COLO668 (cell line): Measurements from ENCODE around the gene PLEKHG3.
"Not testable (repeated sequence)": the region's sequence is repeated elsewhere in the genome, so short reads cannot be mapped to it uniquely, and the experiment has no call there.

Experiments
- DNase-seq: peaks from one replicate; lab custom pipeline; 2025; ENCODE audit not compliant: unreplicated experiment; lab: John Stamatoyannopoulos, UW

Gene PLEKHG3

GRCh38 chr14:64704143-64704742 is at the start of gene PLEKHG3:
Gene PLEKHG3 (plus strand): TSS chr14:64704424. CDS start chr14:64727632, 23,208 bp downstream.
- DNase-seq, result peak; percentile 96

- DNase-seq, result no peak
Observed at GRCh38 chr14:64654901-64655300, 49.3 kb upstream of the PLEKHG3 start.

GRCh38 chr14:64656986-64657385 is 47.2 kb upstream of the PLEKHG3 start:
- no peak for DNase-seq

GRCh38 chr14:64658201-64658600 is 46.0 kb upstream of the PLEKHG3 start:
- no peak for DNase-seq

- DNase-seq, result not testable (repeated sequence)
Observed at GRCh38 chr14:64658700-64659264, 45.4 kb upstream of the PLEKHG3 start.

- no peak for DNase-seq
Observed at GRCh38 chr14:64659366-64659765, 44.9 kb upstream of the PLEKHG3 start.

GRCh38 chr14:64663174-64663573 is 41.0 kb upstream of the PLEKHG3 start:
- no peak for DNase-seq

- no peak for DNase-seq
Observed at GRCh38 chr14:64671591-64671990, 32.6 kb upstream of the PLEKHG3 start.

- DNase-seq, result no peak
Observed at GRCh38 chr14:64673316-64673715, 30.9 kb upstream of the PLEKHG3 start.

GRCh38 chr14:64673748-64674147 is 30.5 kb upstream of the PLEKHG3 start:
- DNase-seq, result no peak

GRCh38 chr14:64674829-64675228 is 29.4 kb upstream of the PLEKHG3 start:
- no peak for DNase-seq

GRCh38 chr14:64675312-64675711 is 28.9 kb upstream of the PLEKHG3 start:
- no peak for DNase-seq

GRCh38 chr14:64676410-64677008 is 27.7 kb upstream of the PLEKHG3 start:
- no peak for DNase-seq

- peak; percentile 64 for DNase-seq
Observed at GRCh38 chr14:64680013-64680713, 24.1 kb upstream of the PLEKHG3 start.

GRCh38 chr14:64680714-64681065 is 23.5 kb upstream of the PLEKHG3 start:
- DNase-seq, result no peak

GRCh38 chr14:64681796-64682710 is 22.2 kb upstream of the PLEKHG3 start:
- peak; percentile 35 for DNase-seq

GRCh38 chr14:64682843-64683242 is 21.4 kb upstream of the PLEKHG3 start:
- no peak for DNase-seq

GRCh38 chr14:64683264-64683663 is 21.0 kb upstream of the PLEKHG3 start:
- DNase-seq, result no peak

- DNase-seq, result peak; percentile 49
Observed at GRCh38 chr14:64684091-64684490, 20.1 kb upstream of the PLEKHG3 start.

- no peak for DNase-seq
Observed at GRCh38 chr14:64685371-64686281, 18.6 kb upstream of the PLEKHG3 start.
